MCF 10A (cell line): ENCODE measurements around the gene CD69. TPM values are rescaled to one million over a fixed set of nuclear protein-coding genes. Genes with fewer than 3 reads are reported as not detected.

Experiments
- BruUV-seq: library from RNA; stranded (reverse); fragments of 400-500 nt; replicated peaks from 2 replicates; lab custom pipeline; 2021; lab: Mats Ljungman, UMichigan
- CTCF ChIA-PET: fragments of 300-600 bp; sonication (Branson Sonifier 250); formaldehyde crosslinking; extraction: SDS; loops from one replicate; lab custom pipeline; 2021; ENCODE audit warnings: antibody characterized with exemption, inconsistent platforms; lab: Yijun Ruan, JAX
- POLR2A ChIA-PET: fragments of 300-600, 350-650 bp; sonication (Branson Sonifier 250); formaldehyde crosslinking; extraction: SDS; loops from one replicate; lab custom pipeline; 2020; ENCODE audit warnings: antibody characterized with exemption, inconsistent platforms; lab: Yijun Ruan, JAX
- DNase-seq: peaks from one replicate; pipeline ENCODE4 v3.0.0-alpha.2; 2018; ENCODE audit not compliant: unreplicated experiment
- H3K27ac Mint-ChIP-seq: one replicate; pipeline ENCODE4 v1.8.0; 2022; ENCODE audit warnings: mild to moderate bottlenecking, low read depth, mixed read lengths; ENCODE audit not compliant: unreplicated experiment
- H3K27me3 Mint-ChIP-seq: one replicate; pipeline ENCODE4 v1.8.0; 2022; ENCODE audit warnings: mixed read lengths; ENCODE audit not compliant: insufficient read depth, unreplicated experiment
- H3K36me3 Mint-ChIP-seq: one replicate; pipeline ENCODE4 v1.8.0; 2022; ENCODE audit warnings: mild to moderate bottlenecking, moderate library complexity, mixed read lengths; ENCODE audit not compliant: insufficient read depth, unreplicated experiment
- H3K4me1 Mint-ChIP-seq: one replicate; pipeline ENCODE4 v1.8.0; 2022; ENCODE audit warnings: mixed read lengths; ENCODE audit not compliant: insufficient read depth, unreplicated experiment
- H3K4me3 Mint-ChIP-seq: one replicate; pipeline ENCODE4 v1.8.0; 2022; ENCODE audit warnings: mild to moderate bottlenecking, moderate library complexity, mixed read lengths; ENCODE audit not compliant: unreplicated experiment
- H3K9me3 Mint-ChIP-seq: one replicate; pipeline ENCODE4 v1.8.0; 2022; ENCODE audit warnings: mixed read lengths; ENCODE audit not compliant: unreplicated experiment
- intact Hi-C: fragments of 100-400 bp; cut with micrococcal nuclease; formaldehyde crosslinking; loops from 2 replicates; pipeline ENCODE4 v1.14.1; 2022
- total RNA-seq: library from RNA; stranded (reverse); gene quantifications from 2 replicates; pipeline ENCODE4 v1.2.3, GENCODE V29; 2022
- TF ChIP-seq, protein P1 (sequence below): fragments of 200-600 bp; IDR thresholded peaks from one replicate; pipeline ENCODE4 v1.8.0; 2022; ENCODE audit warnings: antibody characterized with exemption, mild to moderate bottlenecking; ENCODE audit not compliant: unreplicated experiment

The CD69 gene
- total RNA-seq, 1 experiment from 2014 or later: not detected

DNA sequence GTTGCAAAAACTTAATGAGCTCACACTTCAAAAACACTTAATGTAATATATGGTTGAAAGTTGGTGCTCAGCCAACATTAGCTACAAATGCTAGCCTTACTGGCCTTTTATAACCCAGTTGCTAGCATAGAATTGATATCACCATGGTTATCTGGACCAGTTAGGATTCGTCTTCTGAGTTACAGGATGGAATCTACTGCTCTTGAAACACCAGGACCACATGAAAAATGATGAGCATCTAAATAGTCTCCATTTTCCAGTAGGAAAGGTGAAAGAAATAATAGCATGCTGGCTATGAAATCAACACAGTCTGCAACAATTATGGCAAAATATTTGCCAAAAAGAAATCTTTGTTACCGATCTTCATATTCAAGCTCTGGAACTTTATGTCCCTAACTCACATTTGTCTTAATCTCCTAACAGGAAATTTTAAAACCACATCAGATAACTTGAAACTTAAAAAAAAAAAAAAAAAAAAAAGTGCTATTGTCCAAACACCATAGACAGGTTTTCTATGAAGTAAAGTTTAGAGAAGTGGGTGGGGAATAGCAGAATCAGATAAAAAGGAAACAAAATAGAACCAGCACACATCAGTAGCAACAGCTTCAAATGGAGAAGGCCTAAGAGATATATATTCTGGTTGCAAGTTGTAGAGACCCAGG, 12.6 kb upstream of the CD69 start:
- no peaks in the 10 kb centered on the region for H3K9me3 Mint-ChIP-seq
- no peaks in the 10 kb centered on the region for H3K36me3 Mint-ChIP-seq
- H3K27me3 Mint-ChIP-seq: no peaks in the 10 kb centered on the region
- ChIA-PET POLR2A (no interaction called here), CTCF (interaction anchor here (0.6 to 0.8 kb wide), 3 partner anchors 22 to 214 kb away, joined by 3 to 5 read pairs (median 3); no protein-coding TSS in a partner anchor)
- H3K4me3 Mint-ChIP-seq: no peak overlapping the region
- DNase-seq: no peak
- intact Hi-C loops: no loop called here
- no TSS peak for BruUV-seq
- TF ChIP-seq, protein P1, sequence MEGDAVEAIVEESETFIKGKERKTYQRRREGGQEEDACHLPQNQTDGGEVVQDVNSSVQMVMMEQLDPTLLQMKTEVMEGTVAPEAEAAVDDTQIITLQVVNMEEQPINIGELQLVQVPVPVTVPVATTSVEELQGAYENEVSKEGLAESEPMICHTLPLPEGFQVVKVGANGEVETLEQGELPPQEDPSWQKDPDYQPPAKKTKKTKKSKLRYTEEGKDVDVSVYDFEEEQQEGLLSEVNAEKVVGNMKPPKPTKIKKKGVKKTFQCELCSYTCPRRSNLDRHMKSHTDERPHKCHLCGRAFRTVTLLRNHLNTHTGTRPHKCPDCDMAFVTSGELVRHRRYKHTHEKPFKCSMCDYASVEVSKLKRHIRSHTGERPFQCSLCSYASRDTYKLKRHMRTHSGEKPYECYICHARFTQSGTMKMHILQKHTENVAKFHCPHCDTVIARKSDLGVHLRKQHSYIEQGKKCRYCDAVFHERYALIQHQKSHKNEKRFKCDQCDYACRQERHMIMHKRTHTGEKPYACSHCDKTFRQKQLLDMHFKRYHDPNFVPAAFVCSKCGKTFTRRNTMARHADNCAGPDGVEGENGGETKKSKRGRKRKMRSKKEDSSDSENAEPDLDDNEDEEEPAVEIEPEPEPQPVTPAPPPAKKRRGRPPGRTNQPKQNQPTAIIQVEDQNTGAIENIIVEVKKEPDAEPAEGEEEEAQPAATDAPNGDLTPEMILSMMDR: no peak
- no peak overlapping the region for H3K27ac Mint-ChIP-seq
- H3K4me1 Mint-ChIP-seq: no peaks in the 10 kb centered on the region

DNA sequence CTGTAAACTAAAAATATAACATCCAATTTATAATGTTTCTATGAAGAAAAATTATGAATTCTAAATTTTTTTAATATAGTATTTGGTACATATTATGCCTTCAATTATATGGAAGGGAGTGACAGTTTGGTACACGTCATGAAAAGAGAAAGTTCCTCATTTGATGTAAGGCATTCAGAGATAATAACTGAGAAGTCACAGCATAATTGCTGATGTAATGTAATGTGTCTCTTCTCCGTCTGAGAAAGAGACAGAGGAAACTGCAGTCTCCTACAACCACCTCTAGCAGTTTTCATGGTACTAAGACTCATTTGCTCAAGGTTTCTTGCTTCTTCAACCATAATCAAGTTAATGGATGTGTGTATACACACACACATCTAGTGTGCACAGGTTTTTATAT, 2.3 kb upstream of the CD69 start:
- Mint-ChIP-seq H3K27ac (no peak overlapping the region), H3K27me3 (peaks cover 47% of the 10 kb centered on the region), H3K9me3 (no peaks in the 10 kb centered on the region), H3K36me3 (no peaks in the 10 kb centered on the region), H3K4me1 (no peaks in the 10 kb centered on the region), H3K4me3 (no peak overlapping the region)
- CTCF ChIA-PET: interaction anchor here (3.8 kb wide), 1 partner anchor 12 kb away, joined by 29 read pairs; no protein-coding TSS in a partner anchor
- DNase-seq: no peak
- TF ChIP-seq, protein P1: no peak
- BruUV-seq: no TSS peak
- intact Hi-C loops: no loop called here
- POLR2A ChIA-PET: interaction anchor here (0.6 kb wide), 1 partner anchor 155 kb away, joined by 3 read pairs; no protein-coding TSS in a partner anchor

DNA sequence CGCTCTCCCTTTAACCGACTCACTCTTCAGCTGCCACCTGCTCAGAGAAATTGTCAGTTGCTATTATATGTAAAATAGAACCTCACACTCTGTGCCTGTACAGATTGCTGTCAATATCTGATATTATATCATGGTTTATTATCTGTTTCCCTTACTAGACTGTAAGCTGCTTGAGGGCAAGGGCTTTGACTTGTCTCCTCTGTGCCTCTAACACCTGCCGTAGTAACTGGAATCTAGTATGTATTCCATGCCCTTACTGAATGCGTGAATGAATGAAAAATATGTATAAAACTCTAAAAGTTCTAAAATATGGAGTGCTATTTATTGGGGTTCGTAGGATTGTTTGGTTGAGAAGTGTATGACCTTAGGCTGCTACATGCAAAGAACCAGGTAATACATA, 1.7 kb upstream of the CD69 start:
- intact Hi-C loops: no loop called here

DNA sequence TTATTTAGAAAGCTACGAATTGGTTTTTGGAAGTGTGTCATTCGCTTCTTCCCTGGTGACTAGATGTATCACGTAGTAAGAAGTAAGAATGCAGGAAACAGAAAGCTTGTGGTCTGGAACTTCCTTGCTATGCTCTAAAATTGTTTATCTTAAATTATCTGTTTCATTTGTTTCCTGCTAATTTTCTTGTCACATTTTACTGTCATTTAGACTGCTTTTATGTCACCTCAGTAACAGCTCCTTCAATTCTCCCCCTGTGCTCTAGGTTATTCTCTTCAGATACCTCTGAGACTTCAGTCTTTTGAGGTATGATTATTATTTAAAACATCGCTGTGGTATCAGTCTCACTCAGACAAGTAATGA, 699 bp upstream of the CD69 start:
- peaks cover 57% of the 10 kb centered on the region for H3K27me3 Mint-ChIP-seq
- no peak for DNase-seq
- H3K4me1 Mint-ChIP-seq: no peaks in the 10 kb centered on the region
- H3K9me3 Mint-ChIP-seq: no peaks in the 10 kb centered on the region
- intact Hi-C loops: no loop called here
- CTCF ChIA-PET: interaction anchor here (1.7 to 3.8 kb wide), 2 partner anchors 10 to 13 kb away, joined by 4 to 29 read pairs; no protein-coding TSS in a partner anchor
- no peak overlapping the region for H3K4me3 Mint-ChIP-seq
- BruUV-seq: no TSS peak
- H3K27ac Mint-ChIP-seq: no peak overlapping the region
- H3K36me3 Mint-ChIP-seq: no peaks in the 10 kb centered on the region
- TF ChIP-seq, protein P1: no peak
- POLR2A ChIA-PET: no interaction called here

More for the DNA sequence above, 1.7 kb upstream of the CD69 start:
- Mint-ChIP-seq H3K4me3 (no peak overlapping the region), H3K36me3 (no peaks in the 10 kb centered on the region), H3K27ac (no peak overlapping the region), H3K9me3 (no peaks in the 10 kb centered on the region), H3K27me3 (peaks cover 54% of the 10 kb centered on the region), H3K4me1 (no peaks in the 10 kb centered on the region)
- TF ChIP-seq, protein P1: no peak
- no TSS peak for BruUV-seq
- ChIA-PET CTCF (interaction anchor here (1.7 to 3.8 kb wide), 2 partner anchors 11 to 14 kb away, joined by 4 to 29 read pairs; no protein-coding TSS in a partner anchor), POLR2A (interaction anchor here (0.6 kb wide), 1 partner anchor 156 kb away, joined by 3 read pairs; no protein-coding TSS in a partner anchor)
- no peak for DNase-seq
